Omental fat pad (tissue), 4 donors: ENCODE measurements around the gene ATP1A4. TPM values are rescaled to one million over a fixed set of nuclear protein-coding genes. Genes with fewer than 3 reads are reported as not detected.

ENCODE experiments used
- ATAC-seq: fragments of 150-250 bp; one replicate; pipeline ENCODE4 v1.9.1; 2016; ENCODE audit warnings: mild to moderate bottlenecking, moderate library complexity; ENCODE audit not compliant: low FRiP score
- DNase-seq: peaks from one replicate; pipeline ENCODE4 v3.0.0-alpha.2; 2019; ENCODE audit warnings: low spot score
- CTCF ChIP-seq, 3 donors: fragments of 450-650 bp; IDR thresholded peaks; one replicate each; pipeline ENCODE4 v1.5.1; 2016 to 2017; ENCODE audit warnings: antibody characterized with exemption in 3 of 3, mild to moderate bottlenecking in 3 of 3, moderate library complexity in 2 of 3
- total RNA-seq, 4 donors: library from RNA; depleted of rRNA; stranded (reverse); fragments of >200 nt; gene quantifications; one replicate each; pipeline ENCODE4 v1.1.0, GENCODE V29; 2016

ATP1A4 gene
- total RNA-seq, 4 donors from 2014 or later: 0.47 to 1.6 TPM; not detected in 2

GRCh38 chr1:160156361-160156760 is 5.0 kb downstream of the ATP1A4 start:
- DNase-seq: no peak
- TF ChIP-seq CTCF (IDR thresholded peaks at IDR 0.05): no peak
- no peak for ATAC-seq

GRCh38 chr1:160157174-160157573 is 5.8 kb downstream of the ATP1A4 start:
- TF ChIP-seq CTCF (IDR thresholded peaks at IDR 0.05): no peak
- no peak for DNase-seq
- no peak for ATAC-seq

GRCh38 chr1:160158031-160158430 is 6.6 kb downstream of the ATP1A4 start:
- no peak for ATAC-seq
- no peak for DNase-seq
- no peak for TF ChIP-seq CTCF (IDR thresholded peaks at IDR 0.05)

- DNase-seq (no peak), ATAC-seq (no peak)
- TF ChIP-seq CTCF (IDR thresholded peaks at IDR 0.05): no peak
Measured at GRCh38 chr1:160158534-160158933, 7.1 kb downstream of the ATP1A4 start.

GRCh38 chr1:160159846-160160245 is 8.4 kb downstream of the ATP1A4 start:
- ATAC-seq (no peak), DNase-seq (no peak)
- no peak for TF ChIP-seq CTCF (IDR thresholded peaks at IDR 0.05)

GRCh38 chr1:160161965-160162705 is 10.7 kb downstream of the ATP1A4 start:
- ATAC-seq: no peak

More at GRCh38 chr1:160161965-160162705, 10.7 kb downstream of the ATP1A4 start:
- TF ChIP-seq CTCF (IDR thresholded peaks at IDR 0.05): no peak
- DNase-seq: no peak
